Retinal pigment epithelial cell (primary cell): ENCODE data around the gene ZFP57.

Experiments
- DNase-seq: peaks from one replicate; pipeline ENCODE4 v3.0.0-alpha.2; 2010; ENCODE audit warnings: low read depth
- H3K4me3 ChIP-seq: 2 replicates; pipeline ENCODE4 v1.5.1; 2011; ENCODE audit warnings: mild to moderate bottlenecking, low read length, control low read depth, moderate library complexity
- CTCF ChIP-seq: conservative IDR thresholded peaks from 2 replicates; pipeline ENCODE4 v1.5.1; 2011; ENCODE audit warnings: low read depth, low read length, control low read depth, inconsistent platforms

ZFP57 gene

GRCh38 chr6:29726571-29727194 lies 45.7 kb upstream of the ZFP57 start:
- H3K4me3 ChIP-seq, result no peak overlapping the region
- no peak for TF ChIP-seq CTCF
- DNase-seq, result no peak

DNA sequence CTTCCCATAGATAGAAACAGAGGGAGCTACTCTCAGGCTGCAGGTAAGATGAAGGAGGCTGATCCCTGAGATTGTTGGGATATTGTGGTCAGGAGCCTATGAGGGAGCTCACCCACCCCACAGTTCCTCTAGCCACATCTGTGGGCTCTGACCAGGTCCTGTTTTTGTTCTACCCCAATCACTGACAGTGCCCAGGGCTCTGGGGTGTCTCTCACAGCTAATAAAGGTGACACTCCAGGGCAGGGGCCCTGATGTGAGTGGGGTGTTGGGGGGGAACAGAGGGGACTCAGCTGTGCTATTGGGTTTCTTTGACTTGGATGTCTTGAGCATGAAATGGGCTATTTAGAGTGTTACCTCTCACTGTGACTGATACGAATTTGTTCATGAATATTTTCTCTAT lies 45.0 kb upstream of the ZFP57 start:
- no peak for DNase-seq
- H3K4me3 ChIP-seq, result no peak overlapping the region
- TF ChIP-seq CTCF, result no peak

DNA sequence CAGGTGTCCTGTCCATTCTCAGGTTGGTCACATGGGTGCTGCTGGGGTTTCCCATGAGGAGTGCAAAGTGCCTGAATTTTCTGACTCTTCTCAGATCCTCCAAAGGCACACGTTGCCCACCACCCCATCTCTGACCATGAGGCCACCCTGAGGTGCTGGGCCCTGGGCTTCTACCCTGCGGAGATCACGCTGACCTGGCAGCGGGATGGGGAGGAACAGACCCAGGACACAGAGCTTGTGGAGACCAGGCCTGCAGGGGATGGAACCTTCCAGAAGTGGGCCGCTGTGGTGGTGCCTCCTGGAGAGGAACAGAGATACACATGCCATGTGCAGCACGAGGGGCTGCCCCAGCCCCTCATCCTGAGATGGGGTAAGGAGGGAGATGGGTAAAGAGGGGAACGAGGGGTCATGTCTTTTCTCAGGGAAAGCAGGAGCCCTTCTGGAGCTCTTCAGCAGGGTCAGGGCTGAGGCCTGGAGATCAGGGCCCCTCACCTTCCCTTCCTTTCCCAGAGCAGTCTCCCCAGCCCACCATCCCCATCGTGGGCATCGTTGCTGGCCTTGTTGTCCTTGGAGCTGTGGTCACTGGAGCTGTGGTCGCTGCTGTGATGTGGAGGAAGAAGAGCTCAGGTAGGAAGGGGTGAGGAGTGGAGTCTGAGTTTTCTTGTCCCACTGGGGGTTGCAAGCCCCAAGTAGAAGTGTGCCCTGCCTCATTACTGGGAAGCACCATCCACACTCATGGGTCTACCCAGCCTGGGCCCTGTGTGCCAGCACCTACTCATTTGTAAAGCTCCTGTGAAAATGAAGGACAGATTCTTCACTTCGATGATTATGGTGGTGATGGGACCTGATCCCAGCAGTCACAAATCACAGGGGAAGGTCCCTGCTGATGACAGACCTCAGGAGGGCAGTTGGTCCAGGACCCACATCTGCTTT lies 44.3 kb upstream of the ZFP57 start:
- no peak for TF ChIP-seq CTCF
- DNase-seq, result no peak
- no peak overlapping the region for H3K4me3 ChIP-seq

- H3K4me3 ChIP-seq, result peak overlapping the region; percentile 53
- DNase-seq, result no peak
- no peak for TF ChIP-seq CTCF
Observed at GRCh38 chr6:29723666-29724588, 43.0 kb upstream of the ZFP57 start.

DNA sequence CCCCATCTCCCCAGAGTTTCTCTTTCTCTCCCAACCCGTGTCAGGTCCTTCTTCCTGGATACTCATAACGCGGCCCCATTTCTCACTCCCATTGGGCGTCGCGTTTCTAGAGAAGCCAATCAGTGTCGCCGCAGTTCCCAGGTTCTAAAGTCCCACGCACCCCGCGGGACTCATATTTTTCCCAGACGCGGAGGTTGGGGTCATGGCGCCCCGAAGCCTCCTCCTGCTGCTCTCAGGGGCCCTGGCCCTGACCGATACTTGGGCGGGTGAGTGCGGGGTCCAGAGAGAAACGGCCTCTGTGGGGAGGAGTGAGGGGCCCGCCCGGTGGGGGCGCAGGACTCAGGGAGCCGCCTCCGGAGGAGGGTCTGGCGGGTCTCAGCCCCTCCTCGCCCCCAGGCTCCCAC lies 42.3 kb upstream of the ZFP57 start, which contains the start of gene HLA-F:
TSS of gene HLA-F (plus strand) at position 173 of the 404 bp plus-strand sequence. CDS start at position 203, 30 bp downstream.
- TF ChIP-seq CTCF, result no peak
- peak within 1 kb of the TSS; percentile 53 for H3K4me3 ChIP-seq

GRCh38 chr6:29720863-29721262 lies 39.9 kb upstream of the ZFP57 start:
- no peak for DNase-seq
- H3K4me3 ChIP-seq, result no peak overlapping the region
- TF ChIP-seq CTCF, result no peak

More for the DNA sequence above, 42.3 kb upstream of the ZFP57 start, which contains the start of gene HLA-F:
- DNase-seq, result peak; percentile 14
